Stimulated activated CD4-positive, alpha-beta T cell treated with anti-CD3 and anti-CD28 coated beads, Interleukin-1b, Interleukin-23, amount 100 ng/mL, for 24 hours (primary cell): ENCODE measurements around the gene CDK2AP2.

Experiments used
- DNase-seq, 4 experiments: peaks; one replicate each; pipeline ENCODE4 v3.0.0-alpha.2; 2020; ENCODE audit warnings: low read depth in 4 of 4, low spot score in 1 of 4

Gene CDK2AP2

DNA sequence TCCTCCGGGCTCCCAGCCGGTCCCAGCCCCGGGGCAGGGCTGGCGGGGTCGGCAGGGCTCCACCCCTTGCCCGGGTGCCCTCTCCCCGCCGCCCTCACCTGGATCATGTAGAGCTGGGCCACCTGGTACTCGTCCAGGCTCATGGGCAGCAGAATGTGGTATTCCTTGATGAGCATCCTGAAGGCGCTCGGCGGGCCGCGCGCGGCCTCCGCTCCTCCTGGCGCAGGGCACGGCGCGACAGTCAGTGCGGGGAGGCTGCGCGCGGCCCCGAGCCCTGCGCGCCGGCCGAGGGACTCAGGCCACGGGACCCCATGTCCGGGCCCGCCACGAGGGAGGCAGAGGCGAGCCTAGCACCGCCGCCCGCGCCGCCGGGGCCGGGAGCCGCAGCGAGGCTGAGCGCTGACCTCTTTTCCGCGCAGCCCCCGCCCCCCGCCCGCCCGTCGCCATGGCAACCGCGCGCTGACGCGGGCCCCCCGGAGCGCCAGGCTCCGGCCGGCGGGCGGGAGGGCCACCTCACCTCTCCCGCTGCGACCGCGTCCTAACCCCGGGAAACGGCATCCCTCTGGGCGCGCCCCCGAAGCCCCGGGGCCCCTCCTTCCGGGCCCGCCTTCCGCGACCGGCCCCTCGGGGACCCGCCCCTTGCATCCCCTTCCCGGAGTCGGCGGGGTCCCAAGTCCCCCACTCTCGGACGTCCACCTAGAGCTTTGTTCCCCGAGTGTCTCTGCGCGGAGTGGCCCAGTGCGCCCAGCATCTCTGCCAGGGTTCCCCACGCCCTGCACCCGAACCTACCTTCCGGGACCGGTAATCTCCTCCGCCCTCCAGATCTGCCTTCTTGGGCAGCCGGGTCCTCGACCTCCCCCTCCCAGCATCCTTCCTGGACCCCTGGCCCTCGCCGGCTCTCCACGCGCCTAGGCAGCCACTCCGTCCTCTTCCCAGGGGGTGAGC, 3.7 kb downstream of the CDK2AP2 start:
- peak in 1 of 4 experiments; percentile 26 for DNase-seq

DNA sequence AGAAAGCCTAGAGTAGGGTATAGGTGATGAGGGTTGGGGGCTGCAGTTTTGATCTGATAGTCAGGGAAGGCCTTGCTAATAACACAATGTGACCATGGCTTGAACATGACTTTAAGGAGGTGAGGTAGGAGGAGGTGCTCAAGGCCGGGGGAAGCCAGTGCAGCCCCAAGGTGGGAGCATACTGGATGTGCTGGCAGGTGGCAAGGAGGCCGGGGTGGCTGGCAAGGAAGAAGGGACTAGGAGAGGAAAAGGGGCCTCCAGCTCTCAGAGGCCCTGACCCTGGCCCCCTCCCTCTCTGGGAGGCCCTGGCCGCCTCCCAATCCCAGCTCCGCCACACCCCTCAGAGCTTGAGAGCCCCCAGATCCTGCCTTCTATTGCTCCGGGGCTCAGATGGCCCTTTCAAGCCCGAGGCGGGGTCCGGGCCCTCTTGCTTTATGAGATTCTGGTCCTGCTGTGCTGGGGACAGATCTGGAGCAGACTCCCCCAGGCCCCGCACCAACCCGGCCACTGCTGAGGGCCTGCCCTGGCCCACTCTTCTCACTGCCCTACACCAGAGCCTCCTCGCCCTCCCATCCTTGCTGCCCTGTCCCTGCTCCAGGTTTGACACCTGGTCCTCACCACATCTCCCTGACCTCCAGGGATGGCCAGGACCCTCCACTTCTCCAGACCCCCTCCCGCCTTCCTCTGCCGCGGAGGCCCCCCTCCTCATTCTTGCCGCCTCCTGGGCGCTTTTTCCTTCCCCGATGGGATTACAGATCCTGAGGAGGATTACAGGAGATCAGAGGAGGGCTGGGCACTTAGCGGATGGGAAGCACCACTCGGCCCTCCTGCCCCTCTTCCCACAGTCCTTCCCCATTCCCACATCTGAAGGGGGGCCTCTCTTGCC, 4.6 kb downstream of the CDK2AP2 start:
- DNase-seq: no peak

DNA sequence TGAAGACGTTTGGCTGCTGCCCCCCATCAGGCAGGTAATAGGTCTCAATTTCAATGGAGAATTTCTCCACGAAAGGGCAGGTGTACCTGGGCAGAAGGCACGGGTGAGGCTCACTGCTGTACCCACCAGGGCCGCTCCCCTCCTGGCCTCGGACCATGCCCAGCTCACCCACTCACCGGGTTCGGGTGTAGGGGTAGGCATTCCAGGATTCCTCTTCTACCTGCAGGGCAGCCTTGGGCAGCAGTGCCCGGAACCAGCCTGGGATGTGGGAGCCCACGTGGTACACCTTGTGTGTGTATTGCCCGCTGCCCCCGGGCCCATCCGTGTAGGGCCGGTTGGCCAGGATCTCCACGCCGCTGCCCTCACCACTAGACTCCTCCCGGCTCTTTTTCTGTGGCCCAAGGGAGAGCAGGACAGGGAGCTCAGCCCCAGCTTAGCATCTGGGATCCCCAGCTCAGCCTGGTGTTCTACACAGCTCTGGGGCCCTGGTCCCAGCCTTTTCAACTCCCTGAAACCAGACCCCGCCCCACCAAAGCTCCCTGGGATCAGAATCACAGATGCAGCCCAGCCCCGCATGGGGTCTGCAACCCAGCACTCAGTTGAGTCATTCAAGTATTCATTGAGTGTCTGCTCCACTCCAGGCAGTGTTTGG, 5.5 kb downstream of the CDK2AP2 start:
- no peak for DNase-seq

DNA sequence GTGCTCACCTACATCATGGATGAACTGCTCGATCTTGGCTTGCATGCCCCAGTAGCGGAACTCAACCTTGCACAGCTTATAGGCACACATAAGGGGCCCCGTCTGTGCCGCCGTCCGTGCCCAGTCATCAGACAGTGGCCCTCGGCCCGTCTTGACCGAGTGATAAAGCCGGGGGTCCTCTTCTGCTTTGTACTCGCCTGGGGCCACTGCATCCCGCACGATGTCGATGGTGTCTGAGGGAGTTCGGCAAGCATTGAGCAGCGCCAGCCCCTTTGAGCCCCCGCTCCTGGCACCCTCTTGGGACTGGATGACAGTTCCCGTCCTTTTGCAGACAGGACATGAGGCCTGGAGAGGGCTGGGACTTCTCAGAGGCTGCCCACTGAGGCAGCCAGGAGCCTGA, 6.1 kb downstream of the CDK2AP2 start:
- no peak for DNase-seq

DNA sequence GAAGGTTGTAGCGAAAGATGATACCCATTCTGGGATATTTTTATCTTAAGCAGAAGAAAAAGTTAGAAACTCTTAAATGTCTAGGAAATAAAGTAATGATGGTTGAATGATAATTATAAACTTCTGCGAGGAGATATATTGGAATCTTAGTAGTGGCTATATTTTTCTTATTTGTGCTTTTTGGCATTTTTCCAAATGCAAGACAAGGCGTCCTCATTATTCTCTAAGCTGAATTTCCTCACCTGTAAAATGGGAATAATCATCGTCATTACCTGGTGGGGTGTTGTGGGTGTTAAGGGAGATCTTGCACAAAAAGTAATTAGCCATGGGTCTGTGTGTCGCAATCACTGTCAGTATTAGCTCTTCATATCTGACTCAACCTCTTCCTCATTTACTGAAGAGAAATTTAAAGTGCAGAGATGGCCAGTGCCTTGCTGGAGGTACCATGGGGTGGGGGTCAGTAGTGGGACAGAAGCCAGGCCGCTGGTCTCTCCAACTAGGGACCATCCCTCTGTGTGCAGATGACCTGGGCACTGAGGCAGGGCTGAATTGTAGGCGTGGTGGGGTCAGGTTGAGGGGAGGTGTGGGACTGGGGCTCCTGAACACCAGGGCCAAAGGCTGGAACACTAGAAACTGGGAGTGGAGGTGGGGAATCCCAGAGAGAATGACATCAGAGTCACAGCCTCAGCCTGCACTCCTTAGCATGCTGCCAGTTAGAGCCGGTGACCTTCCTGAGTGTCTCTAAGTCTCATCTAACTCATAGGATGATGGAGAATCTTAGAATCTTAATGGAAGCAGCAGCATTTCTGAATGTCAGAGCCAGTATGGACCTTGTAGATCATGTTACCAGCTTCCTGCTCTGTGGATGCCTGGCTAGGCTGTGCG, 6.9 kb downstream of the CDK2AP2 start:
- no peak for DNase-seq

DNA sequence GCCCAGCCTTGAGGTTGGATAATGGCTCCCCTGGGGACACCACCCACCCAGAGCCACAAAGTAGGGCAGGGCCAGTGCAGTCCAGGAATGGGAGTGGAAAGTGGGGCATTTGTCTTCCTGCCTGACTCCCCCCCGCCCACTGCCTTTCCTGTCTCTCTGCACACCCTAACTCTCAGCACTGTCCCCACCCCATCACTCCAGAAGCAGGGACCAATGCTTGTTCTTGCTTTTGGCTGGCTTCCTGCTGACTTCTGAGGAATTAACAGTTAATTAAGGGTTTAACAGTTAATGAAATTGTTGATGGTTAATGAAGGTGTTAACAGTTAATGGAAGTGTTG, 7.5 kb downstream of the CDK2AP2 start:
- DNase-seq: no peak

DNA sequence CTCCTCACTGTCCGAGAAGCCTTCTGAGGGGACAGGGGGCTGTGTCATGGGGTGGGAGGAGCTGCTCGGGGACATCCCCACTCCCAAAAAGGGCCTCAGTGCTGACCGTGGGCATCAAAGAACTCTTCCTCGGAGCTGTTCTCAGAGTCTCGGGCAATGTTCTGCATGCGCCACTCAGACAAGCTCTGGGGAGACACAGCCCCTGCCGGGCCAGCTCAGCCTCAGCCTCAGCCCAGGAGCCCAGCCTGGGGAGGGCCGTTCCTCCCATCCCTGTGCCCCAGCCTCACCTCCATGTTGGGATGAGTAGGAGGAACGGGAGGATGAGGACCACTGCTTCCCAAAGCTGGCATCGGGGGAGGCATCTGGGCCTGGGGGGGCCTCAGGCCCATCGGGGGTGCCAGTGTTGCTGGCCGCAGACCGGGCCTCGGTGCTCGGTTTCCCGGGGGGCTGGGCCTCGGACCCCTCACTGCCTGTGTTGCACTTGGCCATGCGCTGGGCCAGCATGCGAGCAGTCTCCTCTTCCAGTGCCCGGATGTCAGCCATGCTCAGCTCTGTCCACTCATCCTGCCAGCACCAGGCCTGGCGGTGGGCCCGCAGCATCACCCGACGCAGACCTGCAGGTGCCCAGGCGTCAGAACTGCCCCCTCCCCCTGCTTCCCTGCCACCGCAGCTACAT, 8.0 kb downstream of the CDK2AP2 start:
- no peak for DNase-seq

DNA sequence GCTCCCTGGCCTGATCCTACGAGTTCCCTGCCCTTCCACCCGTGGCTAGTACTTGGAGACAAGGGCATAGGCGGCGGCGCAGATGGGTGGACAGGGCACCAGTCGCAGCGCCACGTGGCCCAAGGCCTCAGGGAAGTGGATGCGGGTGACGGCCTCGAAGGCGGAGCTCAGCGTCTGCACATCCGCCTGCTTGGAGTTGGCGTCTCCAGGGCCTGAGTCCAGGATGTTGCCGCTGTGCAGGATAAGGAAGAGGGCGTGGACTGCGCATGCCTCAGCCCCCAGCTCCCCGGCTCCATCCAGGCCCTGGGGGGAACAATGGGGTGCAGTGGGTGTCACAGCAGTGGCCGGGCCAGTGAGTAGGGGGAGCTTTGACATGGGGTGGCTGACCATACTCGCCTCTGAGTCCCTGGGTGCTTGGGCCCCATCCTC, 9.4 kb downstream of the CDK2AP2 start:
- DNase-seq: no peak

DNA sequence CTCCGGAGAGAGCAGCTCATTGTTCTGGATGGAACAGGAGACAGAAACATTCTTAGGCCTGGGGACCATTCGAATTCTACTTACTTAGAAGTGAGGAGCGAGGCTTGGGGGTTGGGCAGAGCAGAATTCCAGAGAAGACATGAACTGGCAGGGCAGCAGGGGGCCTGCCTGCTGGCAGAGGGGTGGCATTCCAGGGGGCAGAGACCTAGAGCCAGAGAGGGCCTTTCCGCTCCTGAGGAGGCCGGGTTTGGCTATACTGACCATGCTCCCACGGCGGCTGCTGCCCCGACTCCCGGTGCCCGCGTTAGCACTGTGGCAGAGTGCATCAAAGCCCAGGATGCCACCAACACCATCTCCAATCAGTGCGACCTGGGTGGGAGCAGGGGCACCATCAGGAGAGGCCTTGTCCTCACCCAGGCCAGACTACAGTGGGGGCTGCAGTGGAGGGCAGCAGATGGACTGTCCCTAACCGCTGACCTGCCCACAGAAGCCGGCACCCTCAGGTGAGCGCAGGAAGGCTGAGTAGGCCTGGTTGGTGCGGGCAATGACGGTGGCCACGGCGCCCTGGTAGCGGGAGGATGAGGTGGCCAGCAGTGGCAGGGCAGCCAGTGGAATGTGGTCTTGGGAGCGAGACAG, 10.2 kb downstream of the CDK2AP2 start:
- no peak for DNase-seq

DNA sequence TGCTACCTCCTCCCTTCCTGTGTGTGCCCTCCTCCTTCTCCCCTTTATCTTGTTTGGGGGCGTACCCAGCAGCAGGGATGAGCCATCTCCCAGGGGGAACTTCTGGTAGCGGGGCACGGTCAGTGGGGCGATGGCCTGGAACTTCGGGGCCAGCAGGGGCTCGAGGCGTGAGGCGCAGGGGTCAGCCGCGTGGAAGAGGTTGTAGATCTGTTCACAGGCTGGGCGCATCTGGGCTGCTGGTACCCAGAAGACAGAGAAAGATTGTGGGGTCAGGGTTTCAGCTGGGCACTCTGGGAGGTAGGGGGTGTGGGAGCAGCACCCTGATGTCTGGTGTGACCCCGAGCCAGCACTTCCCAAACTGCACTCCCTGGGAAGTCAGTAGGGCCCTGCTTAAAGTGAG, 11.8 kb downstream of the CDK2AP2 start:
- no peak for DNase-seq

DNA sequence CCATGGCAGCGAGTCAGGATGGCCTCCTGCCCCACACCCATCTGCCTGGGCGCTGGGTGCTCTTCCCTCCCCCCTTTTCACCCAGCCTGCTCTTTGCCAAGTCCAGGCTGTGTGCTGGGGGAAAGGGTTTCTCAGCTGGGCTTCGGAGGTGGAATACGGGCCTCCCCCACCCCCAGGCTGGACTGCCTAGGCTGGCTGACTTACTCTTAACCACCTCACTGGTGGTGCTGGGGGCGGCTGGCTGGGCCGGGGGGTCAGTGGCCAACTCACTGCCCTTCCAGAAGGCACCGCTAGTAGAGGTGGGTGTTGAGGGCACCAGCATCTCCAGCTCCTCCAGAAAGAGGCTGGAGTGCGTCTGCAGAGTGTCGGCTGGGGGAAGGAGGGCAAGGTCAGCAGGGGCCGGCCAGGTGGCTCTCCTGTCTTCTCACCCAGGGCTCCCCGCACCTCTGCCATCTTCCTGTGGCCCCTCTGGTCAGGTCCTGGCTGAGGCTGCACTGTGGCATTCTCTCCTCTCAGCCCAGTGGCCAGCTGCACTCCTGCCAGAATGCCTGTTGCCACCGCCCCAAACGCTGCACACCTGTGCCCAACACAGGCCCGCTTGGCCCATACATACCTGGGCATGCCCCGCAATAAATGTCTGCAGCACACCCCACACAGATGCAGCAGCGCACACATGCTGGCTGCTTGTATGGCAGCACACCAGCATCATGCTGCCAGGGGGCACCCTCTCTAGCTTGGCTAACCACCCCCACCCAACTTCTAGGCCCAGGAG, 12.5 kb downstream of the CDK2AP2 start:
- no peak for DNase-seq

DNA sequence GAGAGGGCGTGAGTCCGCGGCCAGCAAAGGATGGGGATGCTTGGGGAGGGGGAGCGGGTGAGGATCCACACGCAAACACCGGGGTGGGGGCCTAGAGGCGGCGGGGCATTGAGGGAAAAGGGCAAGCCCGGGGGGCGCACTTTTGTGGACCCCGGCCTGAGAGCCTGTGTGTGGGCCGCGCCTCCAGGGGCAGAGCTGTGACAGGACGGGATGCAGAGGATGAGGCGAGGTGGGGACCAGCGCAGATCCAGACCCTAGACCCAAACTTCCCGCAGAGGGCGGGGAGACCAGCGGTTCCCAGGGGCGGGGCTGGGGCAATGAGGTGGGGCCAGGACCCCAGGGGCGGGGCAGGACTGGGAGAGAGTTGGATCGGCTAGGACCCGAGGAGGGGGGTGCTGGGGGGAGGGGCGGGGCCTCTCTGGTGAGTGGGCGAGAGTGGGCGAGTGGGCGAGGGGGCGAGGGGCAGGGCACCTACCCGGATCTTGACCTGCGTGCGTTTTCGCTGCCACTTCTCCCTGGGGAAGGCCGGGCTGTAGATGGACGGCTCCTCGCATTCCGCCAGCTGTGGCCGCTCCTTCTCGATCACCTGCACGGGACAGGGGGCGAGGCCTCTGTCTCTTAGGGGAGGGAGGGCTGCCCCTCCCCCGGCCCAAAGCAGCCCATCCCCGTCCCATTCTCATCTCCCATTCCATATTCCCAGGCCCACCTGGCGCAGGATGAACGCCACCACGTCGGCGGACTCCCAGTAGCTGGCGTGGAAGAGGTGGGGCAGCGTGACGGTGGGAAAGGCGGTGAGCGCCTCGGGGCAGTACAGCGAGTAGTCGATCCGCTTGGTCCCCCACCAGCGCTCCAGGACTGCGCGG, 13.4 kb downstream of the CDK2AP2 start:
- DNase-seq: no peak

DNA sequence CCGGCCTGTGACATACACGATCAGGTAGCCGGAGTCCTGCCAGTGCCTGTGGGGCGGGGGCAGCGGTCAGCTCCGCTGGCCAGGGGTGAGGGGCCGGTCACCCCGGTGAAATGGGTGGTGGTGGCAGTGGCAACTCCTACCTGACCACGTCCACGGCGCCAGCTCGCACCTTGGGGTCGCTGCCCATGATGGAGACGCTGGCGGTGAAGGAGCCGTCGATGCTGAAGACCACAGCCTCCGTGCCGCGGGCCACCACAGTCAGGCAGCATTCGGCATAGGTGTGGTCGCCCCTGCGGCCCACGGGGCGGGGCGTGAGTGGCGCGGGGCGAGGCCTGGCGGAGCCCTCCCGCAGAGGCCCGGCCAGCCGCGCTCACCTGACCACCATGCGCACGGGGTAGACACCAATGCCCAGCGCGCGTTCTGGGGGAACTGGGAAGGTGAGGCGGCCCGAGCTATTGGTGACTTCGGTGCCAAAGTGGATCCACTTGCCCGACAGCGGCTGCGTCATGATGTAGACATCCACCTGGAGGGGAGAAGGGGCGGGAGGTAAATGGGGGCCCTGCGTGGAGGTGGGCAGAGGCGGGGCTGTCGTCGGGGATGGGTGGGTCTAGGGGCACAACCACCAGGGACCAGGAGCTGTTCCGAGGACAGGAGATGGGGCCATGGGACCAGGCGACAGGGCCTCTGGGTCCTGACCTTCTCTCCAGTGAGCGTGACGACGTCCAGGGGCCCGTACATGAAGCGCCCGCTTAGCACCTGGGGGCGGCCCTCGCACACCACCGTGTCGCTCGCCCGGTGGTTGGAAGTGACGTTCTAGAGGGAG, 14.2 kb downstream of the CDK2AP2 start:
- no peak for DNase-seq

DNA sequence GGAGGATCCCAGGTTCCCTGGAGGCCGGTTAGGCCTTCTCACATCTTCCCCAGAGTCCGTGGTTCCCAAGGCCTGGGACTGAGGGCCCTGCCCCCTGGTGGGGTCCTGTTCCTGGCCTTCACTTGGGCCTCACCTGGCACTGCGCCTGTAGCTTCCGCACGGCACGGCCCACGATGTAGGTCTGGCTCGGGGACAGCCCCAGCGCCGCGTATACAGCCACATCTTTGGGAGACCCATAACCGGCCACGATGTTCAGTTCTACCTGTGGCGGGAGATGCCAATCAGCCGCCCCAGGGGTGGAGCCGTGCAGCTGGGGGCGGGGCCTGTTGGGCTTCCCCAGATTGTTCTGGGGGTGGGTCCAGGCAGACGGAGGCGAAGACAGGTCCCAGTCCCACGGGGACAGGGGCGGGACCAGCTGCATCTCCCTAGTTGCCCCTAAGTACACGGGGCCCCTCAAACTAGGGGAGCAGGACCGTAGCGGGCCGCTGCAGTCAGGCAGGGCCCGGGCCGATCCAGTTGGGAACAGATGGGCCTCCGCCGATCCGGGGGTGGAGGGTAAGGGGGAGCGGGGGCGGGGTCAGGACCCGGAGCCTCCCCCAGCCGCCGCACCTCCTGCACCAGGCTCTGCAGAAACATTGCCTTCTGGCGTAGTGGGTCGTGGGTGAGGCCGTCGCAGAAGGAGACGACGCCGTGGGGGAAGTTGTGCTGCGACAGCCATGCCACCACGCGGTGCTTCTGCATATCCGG, 15.0 kb downstream of the CDK2AP2 start:
- peak in 1 of 4 experiments; percentile 29 for DNase-seq

DNA sequence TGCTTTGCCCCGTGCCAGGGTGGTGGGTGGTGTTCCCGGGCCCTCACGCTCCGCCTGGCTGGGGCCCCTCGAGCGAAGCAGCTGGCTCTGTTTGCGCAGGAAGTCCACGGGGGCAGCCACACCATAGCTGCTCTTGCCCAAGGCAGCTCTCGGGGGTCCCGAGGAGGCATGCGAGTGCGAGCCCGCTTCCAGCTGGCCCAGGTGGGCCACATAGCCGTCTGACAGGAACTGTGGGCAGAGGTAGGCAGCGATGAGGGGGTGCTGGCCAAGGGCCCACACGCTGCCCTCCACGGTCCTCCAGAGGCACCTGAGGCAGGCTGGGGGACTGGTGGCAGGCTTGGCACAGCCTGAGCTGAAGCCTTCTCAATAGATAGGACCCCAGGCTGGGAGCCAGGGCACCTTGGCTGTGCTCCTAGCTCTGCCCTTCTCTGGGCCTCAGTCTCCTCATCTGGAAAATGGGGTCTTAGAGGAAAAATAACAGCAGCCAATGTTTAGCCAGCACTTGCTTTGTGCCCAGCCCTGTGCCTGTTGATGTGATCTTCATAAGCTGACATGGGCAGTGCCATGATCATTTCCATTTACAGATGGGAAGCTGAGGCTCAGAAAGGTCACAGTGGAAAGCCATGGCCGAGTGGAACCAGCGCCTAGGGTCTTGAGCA, 15.8 kb downstream of the CDK2AP2 start:
- DNase-seq: no peak
